HEK293T (cell line): ENCODE measurements around the gene GCN1.

Experiments
- CTBP1 ChIP-seq: fragments of 450-650 bp; IDR thresholded peaks from 2 replicates; pipeline ENCODE4 v1.6.1; 2016; ENCODE audit warnings: borderline replicate concordance
- NFRKB ChIP-seq: fragments of 450-650 bp; IDR thresholded peaks from 2 replicates; pipeline ENCODE4 v1.6.1; 2016; ENCODE audit warnings: mild to moderate bottlenecking, moderate library complexity

- TF ChIP-seq NFRKB (no peak), CTBP1 (no peak)
Measured at GRCh38 chr12:120234643-120235368, 40.3 kb upstream of the GCN1 start.
